GM12891 (cell line): ENCODE measurements around the gene APBA2.

ENCODE experiments used
- DNase-seq: peaks from one replicate; pipeline ENCODE4 v3.0.0; 2011; ENCODE audit warnings: low spot score; ENCODE audit not compliant: insufficient read length
- FAIRE-seq: peaks from 2 replicates; lab custom pipeline; 2011; peaks lifted over from hg19 to GRCh38; lab: Jason Lieb, UNC
- PAX5 ChIP-seq: IDR thresholded peaks from 2 replicates; pipeline ENCODE4 v1.6.1; 2011; ENCODE audit warnings: low read length, moderate library complexity, mild to moderate bottlenecking; ENCODE audit not compliant: insufficient read depth, severe bottlenecking
- POLR2A ChIP-seq: IDR thresholded peaks from 2 replicates; pipeline ENCODE4 v1.6.1; 2011; ENCODE audit warnings: low read depth, low read length, control low read depth
- POLR2AphosphoS5 ChIP-seq: IDR thresholded peaks from 2 replicates; pipeline ENCODE4 v1.6.1; 2011; ENCODE audit warnings: low read depth, low read length, control low read depth
- POU2F2 ChIP-seq: IDR thresholded peaks from 2 replicates; pipeline ENCODE4 v1.6.1; 2011; ENCODE audit warnings: low read depth, mild to moderate bottlenecking, control low read depth, low read length, moderate library complexity
- SPI1 ChIP-seq: IDR thresholded peaks from 2 replicates; pipeline ENCODE4 v1.6.1; 2011; ENCODE audit warnings: low read depth, low read length, control low read depth
- TAF1 ChIP-seq: IDR thresholded peaks from 2 replicates; pipeline ENCODE4 v1.6.1; 2011; ENCODE audit warnings: low read depth, low read length, control low read depth

APBA2 gene

DNA sequence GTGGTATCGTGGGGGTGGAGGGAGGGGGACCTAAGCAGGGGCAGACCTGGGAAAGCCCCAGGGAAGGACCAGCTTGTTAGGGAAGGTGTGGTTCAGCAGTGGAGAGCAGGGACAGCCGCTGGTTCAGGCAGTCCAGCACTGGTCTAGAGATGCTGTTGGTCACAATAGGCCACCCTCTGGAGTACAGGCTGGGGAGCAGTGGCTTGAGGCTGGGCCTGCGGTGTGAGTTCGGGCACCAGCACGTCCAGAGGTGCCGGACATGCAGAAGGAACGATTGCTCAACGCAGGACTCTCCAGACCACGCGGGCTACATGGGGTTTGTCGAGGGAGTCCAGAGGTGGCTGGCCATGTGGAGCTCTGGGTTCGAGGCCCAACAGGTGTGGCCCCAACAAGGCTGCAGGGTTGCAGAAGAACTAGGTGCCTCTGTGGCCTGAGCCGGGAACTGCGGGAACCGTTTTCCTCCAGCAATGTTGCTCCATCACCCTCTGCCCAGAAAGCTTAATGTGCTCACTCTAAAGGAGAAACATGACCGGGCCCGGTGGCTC lies 143.9 kb downstream of the APBA2 start:
- DNase-seq (no peak), FAIRE-seq (no peak)
- TF ChIP-seq TAF1 (no peak), PAX5 (no peak), POU2F2 (no peak)

DNA sequence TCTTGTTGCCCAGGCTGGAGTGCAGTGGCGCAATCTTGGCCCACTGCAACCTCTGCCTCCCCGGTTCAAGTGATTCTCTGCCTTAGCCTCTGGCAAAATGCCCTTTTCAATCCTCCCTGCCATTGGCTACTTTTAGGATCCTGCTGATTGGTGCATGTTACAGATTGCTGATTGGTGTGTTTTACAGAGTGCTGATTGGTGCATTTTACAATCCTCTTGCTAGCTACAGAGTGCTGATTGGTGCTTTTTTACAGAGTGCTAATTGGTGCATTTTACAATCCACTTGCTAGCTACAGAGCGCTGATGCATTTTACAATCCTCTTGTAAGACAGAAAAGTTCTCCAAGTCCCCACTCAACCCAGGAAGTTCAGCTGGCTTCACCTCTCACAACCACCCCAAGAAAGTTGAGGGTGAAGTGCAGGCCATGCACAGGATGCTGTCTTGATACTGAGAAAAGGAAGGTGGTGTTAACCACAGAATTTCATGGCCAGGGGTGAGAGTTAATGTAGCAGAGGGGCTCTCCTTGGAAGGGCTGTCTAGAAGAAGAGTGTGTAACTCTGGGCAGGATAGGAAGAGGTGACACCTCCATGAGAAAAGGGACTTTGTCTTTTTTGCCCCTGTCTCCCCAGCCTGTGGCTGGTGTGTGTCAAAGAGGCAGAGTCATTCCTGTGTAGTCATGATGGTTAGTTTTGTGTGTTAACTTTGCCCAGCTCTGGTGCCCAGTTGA lies 145.9 kb downstream of the APBA2 start:
- TF ChIP-seq TAF1 (no peak), PAX5 (no peak), SPI1 (no peak), POLR2AphosphoS5 (no peak), POU2F2 (no peak), POLR2A (no peak)
- FAIRE-seq (no peak), DNase-seq (no peak)

DNA sequence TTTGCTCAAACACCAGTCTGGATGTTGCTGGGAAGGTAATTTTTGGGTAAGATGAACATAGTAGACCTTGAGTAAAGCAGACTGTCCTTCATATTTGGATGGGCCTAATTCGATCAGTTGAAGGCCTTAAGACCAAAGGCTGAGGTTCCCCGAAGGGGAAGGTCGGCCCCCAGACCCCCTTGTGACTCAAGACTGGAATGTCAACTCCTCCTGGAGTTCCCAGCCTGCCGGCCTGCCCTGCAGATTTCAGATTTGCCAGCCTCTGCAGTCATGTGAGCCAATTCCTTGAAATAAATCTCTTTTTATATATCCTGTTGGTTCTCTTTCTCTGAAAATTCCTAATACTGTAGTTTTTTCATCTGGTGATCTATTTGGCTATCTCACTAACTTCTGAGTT lies 146.5 kb downstream of the APBA2 start:
- DNase-seq, result no peak
- TF ChIP-seq POU2F2 (no peak), TAF1 (no peak), POLR2AphosphoS5 (no peak), POLR2A (no peak), PAX5 (no peak), SPI1 (no peak)
- no peak for FAIRE-seq

DNA sequence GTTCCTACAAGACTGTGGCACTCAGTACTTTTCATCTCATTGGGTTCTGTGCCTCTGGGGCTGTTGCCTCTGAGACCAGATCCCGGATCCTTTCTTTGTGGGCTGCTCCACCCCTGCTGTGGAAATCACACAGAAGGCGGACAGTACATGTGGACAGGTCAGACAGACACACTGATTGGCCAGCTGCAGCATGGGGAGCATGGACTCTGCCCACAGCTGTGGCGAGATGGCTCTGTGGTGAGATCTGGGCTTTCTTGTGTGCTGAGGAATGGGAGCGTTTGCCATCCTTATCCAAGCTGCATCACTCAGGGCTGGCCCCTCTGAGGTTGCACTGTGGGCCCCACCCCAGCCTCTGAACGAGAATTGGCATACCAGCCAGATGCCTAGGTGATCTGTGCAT lies 147.0 kb downstream of the APBA2 start:
- no peak for DNase-seq
- no peak for FAIRE-seq
- TF ChIP-seq POLR2A (no peak), TAF1 (no peak), POLR2AphosphoS5 (no peak), POU2F2 (no peak), SPI1 (no peak), PAX5 (no peak)

DNA sequence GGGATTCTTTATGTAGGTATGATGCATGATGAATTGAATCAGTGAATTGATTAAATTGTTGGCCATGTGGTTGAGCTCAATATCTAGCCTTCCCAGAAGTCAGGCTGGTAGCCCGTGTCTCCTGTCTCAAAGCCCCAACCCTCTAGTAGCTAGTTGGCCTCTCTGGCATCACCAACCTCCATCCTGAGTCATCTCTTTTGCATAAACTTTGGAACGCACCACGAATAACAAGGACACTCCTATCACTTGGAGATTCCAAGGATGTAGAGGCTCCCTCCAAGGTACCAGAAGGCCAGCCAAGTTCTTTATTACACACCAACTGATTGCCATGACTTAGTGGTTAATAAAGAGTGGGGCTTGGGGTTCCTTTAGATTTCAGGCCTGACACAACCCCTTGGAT lies 148.4 kb downstream of the APBA2 start:
- TF ChIP-seq POU2F2 (no peak), POLR2A (no peak), TAF1 (no peak)
- FAIRE-seq (no peak), DNase-seq (no peak)

DNA sequence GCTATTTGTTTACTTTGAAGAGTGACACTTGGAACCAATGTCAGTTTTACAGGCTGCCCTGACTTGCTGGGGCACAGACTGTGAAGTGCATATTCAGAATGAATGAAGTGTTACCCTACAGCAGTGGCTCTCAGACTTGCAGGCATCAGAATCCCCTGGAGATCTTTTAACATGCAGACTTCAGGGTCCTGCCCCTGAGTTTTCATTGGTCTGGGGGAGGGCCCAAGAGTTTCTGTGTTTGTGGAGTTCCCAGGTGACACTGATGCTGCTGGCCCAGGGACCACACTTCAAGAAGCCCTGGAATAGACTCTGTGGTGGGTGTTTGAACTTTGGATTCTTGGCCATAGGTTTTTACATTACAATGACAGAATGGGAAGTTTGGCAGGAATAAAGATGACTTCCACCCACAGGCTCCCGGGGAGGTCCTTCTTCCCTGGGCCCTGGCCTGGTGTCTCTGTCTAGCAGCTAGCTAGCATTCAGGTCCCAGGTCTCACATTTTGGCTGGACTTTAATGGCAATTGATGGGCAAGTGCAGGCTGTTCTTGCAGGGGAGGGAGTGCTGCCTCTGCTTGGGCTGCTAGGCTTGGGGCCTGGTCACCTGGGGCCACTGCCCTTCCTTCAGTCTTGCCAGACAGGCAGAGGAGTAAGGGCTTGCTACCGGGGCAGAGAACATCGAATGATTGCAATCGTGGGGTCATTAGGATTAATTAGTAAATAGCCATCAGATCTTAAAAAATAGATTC lies 149.0 kb downstream of the APBA2 start:
- no peak for TF ChIP-seq POU2F2
- TF ChIP-seq TAF1, result no peak
- TF ChIP-seq SPI1, result no peak
- no peak for TF ChIP-seq POLR2A
- TF ChIP-seq PAX5, result no peak
- TF ChIP-seq POLR2AphosphoS5, result no peak
- FAIRE-seq, result no peak

DNA sequence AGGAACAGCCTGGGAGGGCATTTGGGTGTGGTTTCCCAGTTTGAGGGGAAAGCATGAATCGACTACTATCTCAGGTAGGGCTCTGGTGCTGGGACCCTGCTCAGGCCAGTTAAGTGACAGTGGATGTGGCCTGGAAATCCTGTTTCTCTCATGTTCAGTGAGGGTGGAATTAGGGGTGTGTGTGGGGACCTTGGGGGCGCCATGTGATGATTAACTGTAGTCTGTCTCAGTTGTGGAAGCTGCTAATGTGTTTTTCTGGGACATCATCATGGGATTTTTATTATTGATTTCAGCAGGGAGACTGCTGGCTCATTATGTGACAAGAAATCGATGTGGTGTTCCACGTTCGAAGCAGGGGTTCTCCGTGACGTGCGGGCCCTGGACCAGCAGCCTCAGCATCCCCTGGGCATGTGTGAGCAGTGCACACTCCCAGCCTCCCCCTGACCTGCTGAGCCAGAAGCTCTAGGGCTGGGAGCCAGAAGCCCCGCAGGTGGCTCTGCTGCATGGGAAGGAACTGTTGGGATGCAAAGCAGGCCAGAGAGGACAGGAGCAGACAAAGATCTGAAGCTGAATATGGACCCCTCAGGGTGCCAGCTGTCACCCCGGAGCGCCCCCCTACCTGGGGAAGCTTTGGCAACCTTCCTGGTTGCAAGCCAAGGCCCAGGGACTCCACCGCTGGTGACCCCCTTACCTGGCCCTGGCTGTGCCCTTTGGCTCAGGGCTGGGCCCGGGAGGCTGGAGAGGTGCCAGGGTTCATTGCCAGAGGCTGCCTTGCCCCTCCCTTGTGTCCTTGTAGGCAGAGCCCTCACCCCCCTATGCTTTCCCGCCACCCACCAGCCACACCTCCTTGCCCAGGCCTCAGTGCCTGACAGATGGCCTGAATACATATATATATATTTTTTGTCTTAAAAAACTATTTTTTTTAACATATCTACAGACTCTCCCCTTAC lies 149.8 kb downstream of the APBA2 start:
- no peak for FAIRE-seq
- TF ChIP-seq TAF1, result no peak
- TF ChIP-seq POLR2A, result no peak
- TF ChIP-seq POLR2AphosphoS5, result no peak
- no peak for TF ChIP-seq POU2F2
- no peak for TF ChIP-seq SPI1
- no peak for TF ChIP-seq PAX5

More for the DNA sequence above, 149.0 kb downstream of the APBA2 start:
- DNase-seq, result no peak

DNA sequence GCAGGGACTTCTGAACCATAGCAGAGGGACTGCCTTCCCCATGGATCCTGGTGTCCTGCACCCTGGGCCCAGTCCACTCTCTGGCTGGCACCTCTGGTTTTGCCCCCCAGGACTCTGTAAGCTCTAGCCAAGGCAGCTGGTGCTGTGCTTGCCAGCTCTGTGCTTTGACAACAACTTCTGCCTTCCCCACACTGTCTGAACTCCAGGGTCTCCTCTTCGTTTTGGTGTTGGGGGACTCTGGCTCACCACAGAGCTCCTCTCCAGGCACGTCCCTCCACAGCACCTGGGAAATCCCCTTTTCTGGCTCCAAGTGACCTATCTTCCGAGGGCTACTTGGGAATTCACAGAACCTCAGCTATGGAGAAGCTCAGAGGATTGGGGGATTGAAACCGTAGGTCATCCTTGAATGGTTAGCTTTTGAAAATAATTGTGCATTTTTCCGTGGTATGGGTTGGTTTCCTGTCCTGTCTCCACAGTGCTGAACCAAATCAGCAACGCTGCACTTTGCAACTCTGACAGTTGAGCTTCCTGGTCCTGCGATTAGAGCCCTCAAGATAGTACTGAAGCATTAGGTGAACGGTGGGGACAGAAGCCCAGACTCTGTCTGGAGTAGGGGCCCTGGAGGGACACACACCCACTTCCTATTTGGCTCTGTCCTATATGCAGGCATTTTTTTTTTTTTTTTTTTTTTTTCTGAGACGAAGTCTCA lies 152.4 kb downstream of the APBA2 start:
- TF ChIP-seq TAF1 (no peak), POLR2A (no peak), PAX5 (no peak), POU2F2 (no peak), POLR2AphosphoS5 (no peak), SPI1 (no peak)
- no peak for DNase-seq
- no peak for FAIRE-seq

More for the DNA sequence above, 149.8 kb downstream of the APBA2 start:
- no peak for DNase-seq
